Measurements from ENCODE around the gene SETD5. TPM values are rescaled to one million over a fixed set of nuclear protein-coding genes. Genes with fewer than 3 reads are reported as not detected.
"Not testable (repeated sequence)": the region's sequence is repeated elsewhere in the genome, so short reads cannot be mapped to it uniquely, and the experiment has no call there.

Gene SETD5
- total RNA-seq, 1 donor from 2014 or later = 125 TPM

DNA sequence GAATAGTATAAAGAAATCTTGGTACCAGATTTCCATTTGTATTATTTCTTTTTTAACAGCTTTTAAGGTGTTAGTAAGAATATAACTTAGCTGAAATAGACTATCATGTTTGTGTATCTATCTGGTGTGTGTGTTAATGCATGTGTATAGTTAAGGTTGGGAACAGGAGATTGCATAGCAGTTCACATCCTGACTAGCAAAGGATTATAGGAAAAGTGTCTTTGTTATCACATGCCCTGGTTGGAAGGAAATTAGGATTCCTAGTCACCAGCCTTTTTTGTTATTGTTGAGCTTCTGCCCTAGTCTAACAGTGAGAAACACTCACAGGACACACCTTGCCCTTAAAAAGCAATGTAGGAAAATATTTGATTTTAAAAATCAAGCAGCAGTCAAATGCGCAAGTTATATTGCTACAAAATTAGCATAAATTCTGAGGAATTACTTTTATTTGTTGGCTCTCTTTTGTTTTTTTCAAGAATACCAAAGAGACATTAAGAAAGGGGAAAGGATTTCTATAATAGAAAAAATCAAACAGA, 58.2 kb downstream of the SETD5 start:
- intact Hi-C loops (cut with micrococcal nuclease) = no loop called here

DNA sequence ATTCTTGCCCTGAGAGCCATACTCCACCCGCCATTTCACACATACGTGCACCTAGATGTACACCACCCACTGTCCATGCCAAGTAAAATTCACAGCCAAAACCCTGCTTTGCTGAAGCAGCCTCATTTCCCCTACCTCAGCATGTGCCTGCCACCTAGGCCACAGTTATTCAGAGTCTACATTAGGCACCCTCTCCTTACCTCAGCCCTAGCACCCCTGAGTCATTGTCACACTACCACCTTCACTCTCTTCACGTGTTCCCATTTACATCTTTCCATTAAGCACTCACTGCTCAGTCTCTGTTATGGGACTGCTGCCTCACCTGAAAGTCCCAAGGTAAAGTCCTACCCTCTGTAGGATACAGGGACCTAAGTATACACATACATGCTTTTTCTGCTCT, 70.0 kb downstream of the SETD5 start:
- intact Hi-C loops (cut with micrococcal nuclease) = no loop called here

DNA sequence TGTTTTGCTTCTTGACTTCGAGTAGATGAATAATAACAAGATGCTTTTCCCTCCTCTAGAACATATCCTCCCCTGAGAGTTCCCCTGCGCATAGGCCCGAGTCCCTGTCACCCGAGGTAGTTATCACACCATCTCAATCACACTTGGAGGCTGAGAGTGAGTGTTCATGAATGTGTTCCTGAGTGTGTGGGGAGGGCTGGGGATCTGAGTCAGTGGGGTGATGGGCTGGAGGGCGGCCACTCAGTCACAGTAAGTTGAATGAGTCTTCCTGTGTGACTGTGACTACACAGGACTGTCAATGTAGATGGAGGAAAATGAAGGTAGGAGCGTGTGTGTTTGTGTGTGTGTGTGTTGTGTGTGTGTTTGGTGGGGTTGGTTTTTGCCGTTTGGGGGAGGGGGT, 71.0 kb downstream of the SETD5 start:
- intact Hi-C loops (cut with micrococcal nuclease) = no loop called here

DNA sequence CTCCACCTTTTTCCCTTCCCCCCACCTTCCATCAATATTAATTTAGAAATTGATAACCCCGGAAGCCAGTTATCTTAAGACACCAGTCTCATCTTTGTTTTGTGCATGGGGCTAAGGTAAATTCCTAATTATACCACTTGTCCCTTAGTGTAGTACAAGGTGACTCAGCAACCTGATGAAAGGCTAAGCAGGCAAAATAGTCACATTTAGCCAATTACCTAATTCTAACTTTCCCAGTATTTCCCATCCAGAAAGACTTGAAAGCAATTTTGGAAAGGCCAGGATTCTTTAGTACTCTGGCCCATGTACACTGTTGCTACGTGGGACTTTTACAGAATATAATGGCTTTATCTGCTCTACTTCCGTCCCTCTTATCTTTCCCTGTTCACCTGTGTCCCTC, 72.6 kb downstream of the SETD5 start:
- intact Hi-C loops (cut with micrococcal nuclease) = no loop called here

DNA sequence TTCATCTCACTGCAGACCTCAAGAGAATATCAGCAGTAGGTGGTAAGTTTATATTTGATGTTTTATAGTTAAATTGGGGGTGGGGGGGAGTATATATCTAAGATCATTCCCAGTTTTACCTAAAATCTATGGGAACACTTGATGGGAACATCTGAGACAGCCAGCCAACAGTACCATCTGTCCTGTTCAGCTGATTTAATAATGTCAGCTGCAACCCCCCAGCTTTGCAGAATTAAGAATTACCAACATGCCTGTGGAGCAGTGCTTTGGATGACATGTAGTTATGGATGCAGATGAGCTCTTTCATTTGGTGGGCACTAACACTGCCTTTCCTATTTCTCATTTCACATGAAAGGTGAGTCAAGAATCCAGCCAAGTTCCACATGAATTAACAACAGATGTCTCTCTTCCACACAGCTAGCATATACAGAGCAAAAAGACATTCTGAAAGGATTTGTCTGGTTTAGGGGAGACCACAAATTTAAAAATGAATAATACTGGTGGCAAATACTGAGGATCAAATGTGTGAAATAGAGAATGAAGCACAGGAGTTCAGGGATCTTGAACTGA, 76.2 kb downstream of the SETD5 start:
- intact Hi-C loops (cut with micrococcal nuclease) = no loop called here

DNA sequence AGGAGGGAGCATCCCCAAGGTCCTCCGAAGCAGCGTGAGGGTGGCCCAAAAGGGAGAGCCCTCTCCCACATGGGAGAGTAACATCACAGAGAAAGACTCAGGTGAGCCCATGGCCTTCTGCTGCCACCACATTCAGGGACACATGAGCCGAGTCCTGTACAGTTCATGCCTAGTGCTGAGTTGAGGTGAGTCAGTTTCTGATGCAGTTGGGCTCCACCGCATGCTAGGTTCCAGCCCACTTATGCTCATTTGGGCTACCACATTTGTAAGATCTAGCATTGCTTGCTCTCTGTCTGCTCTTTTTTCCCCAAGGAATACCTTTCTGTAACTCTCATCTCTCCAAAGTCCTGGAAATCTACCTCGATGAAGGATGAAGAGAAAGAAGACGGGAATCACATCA, 77.1 kb downstream of the SETD5 start:
- intact Hi-C loops (cut with micrococcal nuclease) = no loop called here

DNA sequence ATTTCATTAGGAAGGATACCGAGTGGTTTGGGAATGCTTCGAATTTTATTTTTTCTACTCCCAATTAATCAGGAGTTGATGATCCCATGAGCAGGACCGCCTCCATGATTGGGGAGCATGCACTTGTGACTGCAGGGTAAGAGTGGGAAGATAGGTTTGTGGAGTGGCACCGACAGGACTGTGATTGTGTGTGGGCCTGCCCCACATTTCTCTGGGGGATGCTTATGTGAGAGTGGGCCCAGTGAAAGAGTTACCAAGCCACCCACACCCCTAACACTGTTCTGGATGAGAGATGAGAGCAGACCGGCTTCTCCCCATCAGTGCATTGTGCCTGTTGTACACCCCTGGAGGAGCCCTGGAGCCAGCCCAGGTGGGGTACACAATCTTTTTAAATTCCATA, 79.5 kb downstream of the SETD5 start:
- intact Hi-C loops (cut with micrococcal nuclease) = no loop called here

DNA sequence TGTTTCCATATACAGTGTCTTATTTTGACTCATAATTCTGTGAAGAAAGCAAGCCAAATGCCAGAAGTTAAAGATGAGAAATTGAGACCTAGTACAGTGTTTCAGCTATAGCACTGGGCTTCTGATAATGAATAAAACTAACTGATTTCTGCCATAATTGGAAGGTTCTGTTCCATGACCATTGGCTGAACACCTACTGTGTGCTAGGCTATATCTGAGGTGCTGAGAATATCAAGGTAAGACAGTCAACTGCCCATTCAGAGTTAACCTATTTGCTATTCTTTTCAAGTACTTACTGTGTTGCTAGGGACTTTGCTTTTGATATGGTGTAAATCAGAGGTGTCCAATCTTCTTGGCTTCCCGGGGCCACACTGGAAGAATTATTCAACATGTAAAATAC, 82.8 kb downstream of the SETD5 start:
- intact Hi-C loops (cut with micrococcal nuclease) = no loop called here

DNA sequence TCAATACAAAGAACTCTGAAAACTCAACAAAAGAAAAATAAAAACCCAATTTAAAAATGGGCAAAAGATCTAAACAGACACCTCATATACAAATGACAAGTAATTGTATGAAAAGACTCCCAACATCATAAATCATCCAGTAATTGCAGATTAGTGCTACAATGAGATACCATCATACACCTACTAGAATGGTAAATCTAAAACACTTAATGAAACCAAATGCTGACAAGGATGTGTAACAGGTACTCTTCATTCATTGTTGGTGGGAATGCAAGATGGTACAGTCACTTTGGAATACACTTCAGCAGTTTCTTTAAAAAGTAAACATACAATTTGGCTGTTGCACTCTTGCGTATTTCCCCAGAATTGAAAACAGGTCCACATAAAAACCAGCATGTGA, 87.8 kb downstream of the SETD5 start:
- intact Hi-C loops (cut with micrococcal nuclease) = no loop called here

DNA sequence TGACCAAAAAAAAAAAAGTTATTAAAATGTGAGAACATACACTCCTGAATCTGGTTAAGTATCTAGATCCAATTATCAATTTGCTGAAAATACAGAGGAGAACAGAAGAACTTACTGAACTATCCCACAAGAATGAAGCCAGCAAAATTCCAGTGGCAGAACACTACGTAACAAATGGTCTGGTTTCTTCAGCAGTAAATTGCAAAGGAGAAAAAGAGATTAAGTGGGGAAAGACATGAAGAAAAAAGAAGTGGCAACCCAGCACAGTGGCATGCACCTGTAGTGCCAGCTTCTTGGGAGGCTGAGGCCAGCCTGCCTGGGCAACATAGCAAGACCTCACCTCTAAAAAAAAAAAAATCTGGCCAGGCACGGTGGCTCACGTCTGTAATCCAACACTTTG, 94.1 kb downstream of the SETD5 start:
- intact Hi-C loops (cut with micrococcal nuclease) = no loop called here

DNA sequence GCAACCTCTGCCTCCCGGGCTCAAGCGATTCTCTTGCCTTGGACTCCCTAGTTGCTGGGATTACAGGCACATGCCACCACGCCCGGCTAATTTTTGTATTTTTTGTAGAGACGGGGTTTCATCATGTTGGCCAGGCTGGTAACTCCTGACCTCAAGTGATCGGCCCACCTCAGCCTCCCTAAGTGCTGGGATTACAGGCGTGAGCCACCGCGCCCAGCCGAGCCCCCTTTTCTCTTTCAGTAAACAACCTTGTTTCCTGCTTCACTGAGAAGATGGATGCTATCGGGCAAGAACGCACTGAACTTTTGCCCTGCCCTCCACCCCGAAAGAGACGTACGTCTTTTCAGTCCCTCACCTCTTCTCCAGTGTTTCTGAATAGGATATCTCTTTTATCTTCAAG, 96.6 kb downstream of the SETD5 start:
- intact Hi-C loops (cut with micrococcal nuclease) = not testable (repeated sequence)

DNA sequence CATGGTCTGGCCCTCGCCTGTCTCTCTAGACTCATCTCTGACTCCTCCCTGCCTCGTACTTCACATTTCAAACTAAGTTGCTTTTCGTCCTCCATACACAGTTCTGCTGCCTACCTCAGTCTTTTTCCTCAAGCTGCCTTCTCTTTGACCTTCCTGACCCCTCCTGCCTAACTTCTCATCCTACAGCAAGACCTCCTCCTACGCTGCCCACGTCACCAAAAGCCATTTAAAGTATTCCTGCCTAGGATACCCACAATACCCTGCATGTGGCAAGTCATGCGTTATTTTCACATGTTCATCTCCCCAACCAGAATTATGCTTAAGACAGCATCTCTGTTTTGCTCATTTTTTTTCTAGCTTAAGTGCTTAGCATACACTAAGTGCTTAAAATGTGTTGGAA, 99.5 kb downstream of the SETD5 start:
- intact Hi-C loops (cut with micrococcal nuclease) = no loop called here

DNA sequence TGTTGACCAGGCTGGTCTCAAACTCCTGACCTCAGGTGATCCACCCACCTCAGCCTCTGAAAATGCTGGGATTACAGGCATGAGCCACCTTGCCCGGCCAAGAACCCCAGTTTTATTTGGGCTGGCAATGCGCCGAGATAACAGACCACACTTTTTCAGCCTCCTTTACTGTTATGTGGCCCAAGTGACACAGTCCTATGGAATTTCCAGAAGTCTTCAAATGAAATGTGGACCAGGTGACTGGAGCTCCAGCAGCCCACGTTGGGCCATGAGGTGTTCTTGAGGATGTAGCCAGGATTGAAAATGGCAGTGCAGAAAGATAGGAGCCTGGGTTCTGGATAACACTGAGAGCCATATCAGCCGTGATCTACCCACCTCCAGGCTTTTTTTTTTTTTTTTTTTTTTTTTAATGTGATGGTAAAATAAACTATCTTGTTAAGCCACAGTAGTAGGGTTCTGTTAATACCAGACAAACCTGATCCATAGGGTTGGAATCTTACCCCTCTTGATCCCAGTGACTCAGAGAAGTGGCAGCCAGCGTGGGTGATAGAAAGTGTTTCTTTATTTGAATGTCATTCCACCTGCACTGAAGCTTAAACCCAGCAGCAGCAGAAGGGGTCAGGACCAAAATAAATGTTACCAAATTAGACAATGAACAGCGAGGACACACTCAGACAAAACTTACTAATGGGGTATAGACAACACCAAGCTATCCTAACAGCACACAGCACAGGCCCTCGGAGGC, 100.6 kb downstream of the SETD5 start:
- intact Hi-C loops (cut with micrococcal nuclease) = no loop called here

DNA sequence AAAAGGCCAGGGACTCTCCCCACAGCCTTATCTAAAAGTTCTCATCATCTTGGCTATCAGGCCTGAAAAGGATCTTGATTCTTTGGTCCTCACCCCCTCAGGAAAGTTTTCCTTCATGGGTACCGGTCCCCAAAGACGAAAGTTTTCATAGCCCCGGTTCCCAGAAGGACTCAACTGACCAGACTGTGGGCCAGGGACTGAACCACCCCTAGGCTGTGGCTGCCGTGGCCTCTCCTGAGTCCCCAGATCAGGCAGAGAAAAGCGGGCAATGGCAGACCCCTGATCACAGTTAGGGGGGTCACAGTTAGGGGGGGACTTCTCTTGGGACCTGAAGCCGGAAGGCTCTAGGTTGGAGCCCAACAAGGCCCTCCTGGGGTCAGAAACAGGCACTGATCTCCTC, 101.4 kb downstream of the SETD5 start:
- intact Hi-C loops (cut with micrococcal nuclease) = no loop called here

DNA sequence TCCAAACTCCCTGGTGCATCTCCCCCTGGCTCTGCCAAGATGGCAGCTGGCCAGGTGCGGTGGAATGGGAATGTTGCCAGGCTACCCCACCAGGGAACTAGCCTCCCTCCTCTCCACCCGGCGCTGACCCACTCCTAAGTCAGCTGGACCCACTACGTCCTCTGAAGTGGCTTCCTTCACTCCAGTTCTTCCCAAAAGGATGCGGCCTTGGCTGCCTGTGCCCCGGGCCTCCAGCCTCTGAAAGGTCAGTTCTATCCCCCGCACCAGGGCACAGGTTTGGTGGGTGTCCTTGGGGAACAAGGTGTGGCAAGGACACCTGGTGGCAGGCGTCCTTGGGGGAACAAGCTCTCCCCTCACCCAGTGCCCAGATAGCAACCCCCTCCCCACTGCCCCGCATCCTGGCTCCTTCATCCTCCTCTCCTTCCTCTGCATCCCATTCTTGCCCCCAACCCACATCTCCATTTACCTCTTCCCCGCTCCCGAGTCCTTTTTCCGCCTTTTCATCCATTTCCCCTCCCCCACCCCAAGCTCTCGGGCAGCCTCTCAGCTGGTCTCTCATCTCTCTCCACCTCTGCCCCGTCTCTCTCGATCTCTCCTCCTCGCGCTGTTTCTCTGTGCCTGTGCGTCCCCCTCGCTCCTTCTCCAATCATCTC, 102.2 kb downstream of the SETD5 start:
- intact Hi-C loops (cut with micrococcal nuclease) = loop anchor here (5.0 kb wide), 1 partner anchor 433 kb away; the partner anchor contains the start of gene CRELD1

DNA sequence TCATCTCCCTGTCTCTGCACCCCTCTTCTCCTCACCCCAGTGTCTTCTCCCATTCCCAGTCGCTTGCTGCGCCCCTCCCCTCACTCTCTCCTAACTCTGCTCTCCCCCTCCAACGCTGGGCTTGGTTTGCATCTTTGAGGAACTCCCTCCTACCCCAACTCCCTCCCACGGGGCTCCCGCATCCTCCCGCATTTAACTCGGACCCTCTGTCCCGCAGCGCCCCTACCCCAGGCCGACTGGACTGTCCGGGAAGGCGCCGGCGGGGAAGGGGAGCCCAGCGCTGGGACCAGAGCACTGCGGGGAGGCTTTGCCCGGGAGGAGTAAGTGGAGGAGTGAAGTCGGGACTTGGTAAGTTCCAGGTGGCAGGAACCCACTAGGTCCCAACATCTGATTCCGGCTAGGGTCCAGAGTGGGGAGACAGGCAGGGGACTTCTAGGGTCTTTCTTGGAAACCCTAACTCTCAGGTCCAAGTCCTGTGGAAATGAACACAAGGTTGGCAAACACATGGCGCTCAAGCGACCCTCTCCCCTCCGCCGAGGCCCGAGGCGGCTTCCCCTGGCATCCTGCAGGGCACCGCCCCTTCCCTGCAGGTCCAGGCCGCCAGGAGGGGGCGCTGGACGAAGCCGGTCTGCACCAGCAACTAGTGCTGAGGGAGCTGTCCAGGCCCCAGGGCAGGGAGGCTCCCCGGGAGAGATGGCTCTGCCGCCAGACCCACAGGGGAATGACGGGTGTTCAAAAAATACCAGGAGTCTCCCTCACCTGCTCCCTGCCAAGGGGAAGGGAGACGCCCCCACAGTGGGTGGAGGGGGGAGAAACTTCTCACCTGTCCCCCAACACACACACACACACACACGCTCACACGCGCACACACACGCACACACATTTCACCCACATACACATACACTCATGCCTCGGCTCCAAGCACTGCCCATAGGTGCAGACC, 103.0 kb downstream of the SETD5 start:
- intact Hi-C loops (cut with micrococcal nuclease) = loop anchor here (5.0 kb wide), 1 partner anchor 432 kb away; the partner anchor contains the start of gene CRELD1

DNA sequence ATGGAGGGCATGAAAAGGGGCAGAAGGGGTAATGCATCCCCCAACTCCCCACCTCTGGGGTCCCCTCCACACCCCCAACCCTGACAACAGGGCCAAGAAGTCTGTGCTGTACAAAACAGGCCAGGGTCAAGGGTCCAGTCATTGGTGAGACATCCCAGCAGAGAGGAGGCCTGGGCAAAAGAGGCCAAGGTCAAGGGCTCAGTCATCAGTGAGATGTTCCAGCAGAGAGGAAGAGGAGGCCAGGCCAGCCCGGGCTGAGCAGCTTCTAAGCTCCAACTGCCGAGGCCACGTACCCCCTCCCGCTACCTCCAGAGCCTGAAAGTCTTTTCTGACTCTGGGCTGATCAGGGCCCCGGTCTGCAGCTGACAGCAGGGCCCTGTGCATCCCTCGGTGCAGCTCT, 103.8 kb downstream of the SETD5 start:
- intact Hi-C loops (cut with micrococcal nuclease) = loop anchor here (5.0 kb wide), 1 partner anchor 431 kb away; the partner anchor contains the start of gene CRELD1

DNA sequence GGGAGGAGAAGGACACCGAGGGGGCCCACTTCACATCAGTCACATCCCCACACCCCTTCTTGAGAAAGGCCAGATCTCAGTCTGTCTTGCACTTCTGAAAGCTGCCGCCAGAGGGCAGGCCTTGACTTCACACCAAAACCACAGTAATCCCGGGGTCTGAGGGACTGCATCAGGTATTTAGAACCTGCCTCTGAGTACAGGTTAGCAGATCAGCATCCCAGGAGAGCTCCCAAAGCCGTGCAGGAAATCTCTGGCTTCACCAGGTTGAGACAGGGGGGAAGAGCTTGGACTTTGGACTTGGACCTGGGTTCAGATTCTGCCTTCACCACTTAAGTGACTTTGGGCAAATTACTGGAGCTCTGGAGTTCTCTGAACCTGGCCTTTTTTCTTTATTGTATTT, 105.9 kb downstream of the SETD5 start:
- intact Hi-C loops (cut with micrococcal nuclease) = loop anchor here (1.0 to 5.0 kb wide), 3 partner anchors 150 to 429 kb away; partner anchors contain the start of gene CRELD1

DNA sequence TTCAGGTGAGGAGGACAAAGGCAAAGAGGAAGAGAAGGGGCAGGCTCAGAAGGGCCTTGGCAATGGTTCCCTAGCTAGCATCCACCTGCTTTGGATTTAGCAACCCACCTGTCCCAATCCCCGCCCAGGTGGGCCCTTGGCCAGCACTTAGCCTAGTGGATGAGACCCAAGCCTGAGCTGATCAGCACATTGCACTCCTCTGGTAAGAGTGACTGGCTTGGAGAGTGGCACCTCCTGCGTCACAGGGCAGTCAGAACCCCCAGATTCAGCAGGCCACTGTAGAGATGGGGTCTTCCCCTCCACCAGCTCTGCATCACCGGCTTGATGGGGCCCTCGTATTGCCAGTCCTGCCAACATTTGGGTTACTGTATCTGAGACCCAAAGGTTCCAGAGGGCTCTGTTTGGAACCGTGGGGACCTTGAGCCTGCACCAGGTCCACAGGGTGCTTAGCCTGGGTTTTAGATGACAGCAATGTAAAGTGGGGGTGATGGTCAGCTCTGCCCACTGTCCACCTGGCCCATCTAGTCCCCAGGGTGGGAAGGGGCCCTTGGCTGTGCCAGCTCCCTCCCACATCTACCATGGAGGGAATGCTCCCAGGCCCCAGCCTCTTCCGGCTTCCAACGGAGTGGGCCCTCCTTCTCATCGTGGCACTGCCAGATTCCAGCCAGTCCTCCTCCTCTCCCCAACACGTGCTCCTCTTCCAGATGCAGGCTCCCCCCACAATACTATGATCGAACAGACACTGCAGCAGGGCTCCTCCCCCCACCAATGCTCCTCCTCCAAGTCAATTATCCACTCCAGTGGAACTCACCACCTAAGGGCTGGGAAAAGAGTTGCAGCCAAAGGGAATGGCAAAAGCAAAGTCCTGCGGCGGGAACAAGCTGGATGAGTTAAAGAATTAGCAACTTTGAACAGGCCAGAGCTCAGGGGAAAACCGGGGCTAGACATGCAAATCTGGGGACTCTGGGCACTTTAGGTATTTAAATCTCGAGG, 110.5 kb downstream of the SETD5 start:
- intact Hi-C loops (cut with micrococcal nuclease) = no loop called here

DNA sequence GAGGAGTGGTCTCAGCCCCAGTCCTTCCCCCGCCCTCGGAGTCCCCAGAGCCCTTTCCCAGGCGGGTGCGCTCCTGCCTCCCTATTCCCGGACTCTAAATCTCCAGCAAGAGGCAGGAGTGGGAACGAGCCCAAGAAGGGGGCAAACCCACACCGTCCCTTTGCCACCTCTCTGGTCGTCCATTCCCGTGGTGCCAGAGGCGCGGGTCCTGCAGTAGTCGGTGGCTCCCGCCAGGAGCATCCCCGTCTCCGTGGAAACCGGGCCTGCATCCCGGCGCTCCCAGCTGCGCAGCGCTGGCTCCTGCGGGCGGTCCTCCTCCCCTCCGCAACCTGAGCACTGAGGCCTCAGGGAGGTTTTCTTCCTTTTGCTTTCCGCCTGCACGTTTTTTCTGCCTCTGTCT, 111.4 kb downstream of the SETD5 start:
- intact Hi-C loops (cut with micrococcal nuclease) = no loop called here

Data from T-helper 2 cell treated with Interferon-gamma antibody and Interleukin-4, amounts not matched to agents 100 ng/mL and 5 ng/mL, for 36 hours (primary cell).